Ishikawa (cell line): ENCODE results near the gene MAGI2.

Experiments
- CEBPB ChIP-seq: IDR thresholded peaks from 2 replicates; pipeline ENCODE4 v1.6.1; 2012
- CREB1 ChIP-seq: IDR thresholded peaks from 2 replicates; pipeline ENCODE4 v1.6.1; 2012; ENCODE audit warnings: low read depth
- EGR1 ChIP-seq: IDR thresholded peaks from 2 replicates; pipeline ENCODE4 v1.6.1; 2012
- EP300 ChIP-seq: IDR thresholded peaks from 2 replicates; pipeline ENCODE4 v1.6.1; 2012; ENCODE audit warnings: borderline replicate concordance
- FOXM1 ChIP-seq: IDR thresholded peaks from 2 replicates; pipeline ENCODE4 v1.6.1; 2012; ENCODE audit warnings: low read depth, borderline replicate concordance
- NFIC ChIP-seq: IDR thresholded peaks from 2 replicates; pipeline ENCODE4 v1.6.1; 2012
- RAD21 ChIP-seq: IDR thresholded peaks from 2 replicates; pipeline ENCODE4 v1.6.1; 2012; ENCODE audit warnings: low read depth
- REST ChIP-seq: IDR thresholded peaks from 2 replicates; pipeline ENCODE4 v1.6.1; 2012; ENCODE audit warnings: low read depth, mild to moderate bottlenecking
- TAF1 ChIP-seq: IDR thresholded peaks from 2 replicates; pipeline ENCODE4 v1.6.1; 2012; ENCODE audit warnings: low read depth, mild to moderate bottlenecking
- TCF12 ChIP-seq: IDR thresholded peaks from 2 replicates; pipeline ENCODE4 v1.6.1; 2012; ENCODE audit warnings: low read depth
- TEAD4 ChIP-seq: IDR thresholded peaks from 2 replicates; pipeline ENCODE4 v1.6.1; 2012
- YY1 ChIP-seq: IDR thresholded peaks from 2 replicates; pipeline ENCODE4 v1.6.1; 2012; ENCODE audit warnings: low read depth
- ZBTB7A ChIP-seq: IDR thresholded peaks from 2 replicates; pipeline ENCODE4 v1.6.1; 2012; ENCODE audit warnings: low read depth
- TF ChIP-seq, protein P1 (sequence below): IDR thresholded peaks from 2 replicates; pipeline ENCODE4 v1.6.1; 2012
- TF ChIP-seq, protein P2 (sequence below): IDR thresholded peaks from 2 replicates; pipeline ENCODE4 v1.6.1; 2012

Gene MAGI2

GRCh38 chr7:79453558-79454360, at the start of gene MAGI2:
TSS of gene MAGI2 (minus strand) at chr7:79453667. CDS start at chr7:79453320, 347 bp downstream.
- TF ChIP-seq REST, result no peak
- no peak for TF ChIP-seq EGR1
- no peak for TF ChIP-seq RAD21
- TF ChIP-seq, protein P1, sequence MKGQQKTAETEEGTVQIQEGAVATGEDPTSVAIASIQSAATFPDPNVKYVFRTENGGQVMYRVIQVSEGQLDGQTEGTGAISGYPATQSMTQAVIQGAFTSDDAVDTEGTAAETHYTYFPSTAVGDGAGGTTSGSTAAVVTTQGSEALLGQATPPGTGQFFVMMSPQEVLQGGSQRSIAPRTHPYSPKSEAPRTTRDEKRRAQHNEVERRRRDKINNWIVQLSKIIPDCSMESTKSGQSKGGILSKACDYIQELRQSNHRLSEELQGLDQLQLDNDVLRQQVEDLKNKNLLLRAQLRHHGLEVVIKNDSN, result no peak

DNA sequence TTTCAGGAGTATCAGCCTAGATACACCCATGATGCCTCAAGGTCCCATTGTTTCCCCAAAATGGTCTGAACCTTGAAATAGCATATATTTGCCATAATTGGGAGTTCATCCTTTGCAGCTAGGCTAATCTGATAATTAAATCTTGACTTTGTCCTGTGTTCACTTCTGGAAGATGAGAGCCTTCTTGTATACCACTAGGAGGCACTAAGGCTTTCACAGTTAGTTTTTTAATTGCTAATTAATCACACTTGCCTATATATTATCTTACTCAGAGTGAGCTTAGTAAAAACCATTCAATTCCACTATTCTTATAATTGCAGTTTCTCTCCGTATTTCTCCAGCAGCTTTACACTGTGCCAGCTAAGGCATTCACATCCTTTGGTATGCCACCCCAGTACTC, 48.7 kb upstream of the MAGI2 start:
- peak; percentile 31; the same call in 1 of the 2 replicates for TF ChIP-seq RAD21
- TF ChIP-seq, protein P1, result no peak
- no peak for TF ChIP-seq TCF12

DNA sequence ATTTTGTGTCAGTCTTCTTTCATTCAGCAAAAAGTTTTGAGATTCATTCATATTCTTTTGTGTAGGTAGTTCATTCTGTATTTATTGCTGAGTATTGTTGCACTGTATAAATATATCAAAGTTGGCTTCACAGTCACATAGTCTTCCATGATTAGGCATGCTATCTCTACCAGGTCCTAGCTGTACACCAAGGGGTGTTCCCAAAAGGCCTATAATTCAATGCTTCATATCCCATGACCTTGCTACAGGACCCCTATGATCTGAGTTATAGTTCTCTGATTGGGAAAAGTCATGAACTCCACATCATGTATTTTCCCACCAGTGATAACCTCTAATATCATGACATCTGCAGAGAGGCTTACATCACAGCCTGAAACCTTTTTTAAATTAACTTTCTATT, 47.3 kb upstream of the MAGI2 start:
- TF ChIP-seq RAD21 (no peak), CEBPB (no peak), NFIC (no peak), TCF12 (no peak), TEAD4 (no peak), REST (no peak), CREB1 (no peak), EP300 (no peak), FOXM1 (no peak), EGR1 (no peak), YY1 (no peak), TAF1 (no peak), ZBTB7A (no peak)
- TF ChIP-seq, protein P1, result no peak
- TF ChIP-seq, protein P2, sequence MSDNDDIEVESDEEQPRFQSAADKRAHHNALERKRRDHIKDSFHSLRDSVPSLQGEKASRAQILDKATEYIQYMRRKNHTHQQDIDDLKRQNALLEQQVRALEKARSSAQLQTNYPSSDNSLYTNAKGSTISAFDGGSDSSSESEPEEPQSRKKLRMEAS, result no peak

DNA sequence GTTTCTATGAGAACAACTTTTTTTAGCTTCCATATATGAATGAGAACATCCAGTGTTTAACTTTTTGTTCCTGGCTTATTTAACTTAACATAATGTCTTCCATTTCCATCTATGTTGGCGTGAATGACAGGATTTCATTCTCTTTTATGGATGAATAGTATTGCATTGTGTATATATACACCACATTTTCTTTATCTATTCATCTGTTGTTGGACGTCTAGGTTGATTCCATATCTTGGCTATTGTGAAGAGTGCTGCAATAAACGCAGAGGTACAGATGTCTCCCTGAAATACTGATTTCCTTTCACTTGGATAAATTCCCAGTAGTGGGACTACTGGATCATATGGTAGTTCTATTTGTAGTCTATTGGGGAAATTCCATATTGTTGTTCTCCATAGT, 44.3 kb upstream of the MAGI2 start:
- TF ChIP-seq, protein P2, result no peak
- TF ChIP-seq ZBTB7A, result no peak

GRCh38 chr7:79495544-79496272, 42.2 kb upstream of the MAGI2 start:
- no peak for TF ChIP-seq YY1
- TF ChIP-seq CEBPB, result no peak
- no peak for TF ChIP-seq NFIC
- no peak for TF ChIP-seq REST
- TF ChIP-seq ZBTB7A, result no peak
- TF ChIP-seq RAD21, result no peak
- peak; percentile 77 for TF ChIP-seq TEAD4
- TF ChIP-seq EGR1, result no peak
